Dendritic cell treated with granulocyte-macrophage colony-stimulating factor and Interleukin-4, amounts not matched to agents 40 ng/mL and 50 ng/mL, for 4 days (primary cell): Measurements from ENCODE around the gene DAG1.

Experiments used
- H3K27ac Mint-ChIP-seq: one replicate; pipeline ENCODE4 v1.8.0; 2022; ENCODE audit warnings: mild to moderate bottlenecking, mixed read lengths
- H3K27me3 Mint-ChIP-seq: one replicate; pipeline ENCODE4 v1.8.0; 2022; ENCODE audit warnings: mild to moderate bottlenecking, mixed read lengths
- H3K36me3 Mint-ChIP-seq: one replicate; pipeline ENCODE4 v1.8.0; 2022; ENCODE audit warnings: low read depth, mixed read lengths
- H3K4me1 Mint-ChIP-seq: one replicate; pipeline ENCODE4 v1.8.0; 2022; ENCODE audit warnings: low read depth, mixed read lengths
- H3K4me3 Mint-ChIP-seq: one replicate; pipeline ENCODE4 v1.8.0; 2022; ENCODE audit warnings: mild to moderate bottlenecking, moderate library complexity, mixed read lengths
- H3K9me3 Mint-ChIP-seq: one replicate; pipeline ENCODE4 v1.8.0; 2022; ENCODE audit warnings: mixed read lengths
- intact Hi-C: fragments of 100-400 bp; cut with micrococcal nuclease; formaldehyde crosslinking; loops from one replicate; pipeline ENCODE4 v1.15.0; 2022

Gene DAG1

GRCh38 chr3:49568965-49569364 is 98.9 kb downstream of the DAG1 start:
- Mint-ChIP-seq H3K27me3 (peaks cover 1% of the 10 kb centered on the region), H3K36me3 (no peaks in the 10 kb centered on the region), H3K4me3 (no peak overlapping the region), H3K9me3 (no peaks in the 10 kb centered on the region), H3K4me1 (no peaks in the 10 kb centered on the region), H3K27ac (no peak overlapping the region)
- intact Hi-C loops = no loop called here

GRCh38 chr3:49570028-49570654 is 100.1 kb downstream of the DAG1 start:
- H3K36me3 Mint-ChIP-seq = no peaks in the 10 kb centered on the region
- H3K27ac Mint-ChIP-seq = no peak overlapping the region
- H3K27me3 Mint-ChIP-seq = peaks cover 1% of the 10 kb centered on the region
- H3K4me3 Mint-ChIP-seq = no peak overlapping the region
- intact Hi-C loops = no loop called here
- H3K9me3 Mint-ChIP-seq = no peaks in the 10 kb centered on the region
- no peaks in the 10 kb centered on the region for H3K4me1 Mint-ChIP-seq

- intact Hi-C loops = no loop called here
- H3K27ac Mint-ChIP-seq = no peak overlapping the region
- H3K9me3 Mint-ChIP-seq = no peaks in the 10 kb centered on the region
- H3K4me3 Mint-ChIP-seq = no peak overlapping the region
- no peaks in the 10 kb centered on the region for H3K36me3 Mint-ChIP-seq
- no peaks in the 10 kb centered on the region for H3K4me1 Mint-ChIP-seq
- H3K27me3 Mint-ChIP-seq = peaks cover 11% of the 10 kb centered on the region
Measured at GRCh38 chr3:49582177-49582576, 112.1 kb downstream of the DAG1 start.
